NCI-H187 (cell line): ENCODE data around the gene FGF10.

Source experiments
- DNase-seq, 2 experiments: peaks; one replicate each; lab custom pipeline; 2025; lab: John Stamatoyannopoulos, UW

FGF10 gene

DNA sequence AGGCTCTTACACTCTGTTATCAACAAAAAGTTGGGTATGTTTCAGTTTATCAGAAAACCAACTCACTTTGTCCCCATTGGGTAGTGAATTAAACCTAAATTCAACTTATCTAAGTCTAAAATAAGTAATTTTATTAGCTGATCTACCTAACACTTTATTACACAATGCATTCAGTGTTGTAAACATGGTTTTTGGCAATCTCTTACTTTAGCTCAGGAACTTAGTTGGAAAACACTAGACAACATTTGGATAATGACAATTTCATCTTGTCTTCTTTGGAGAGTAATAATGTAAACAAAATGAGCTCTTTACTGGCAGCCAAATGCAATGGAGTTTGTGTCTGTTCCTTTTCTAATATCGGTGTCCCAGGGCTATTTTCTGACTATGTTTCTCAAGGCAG, 33.0 kb downstream of the FGF10 start:
- no peak for DNase-seq

DNA sequence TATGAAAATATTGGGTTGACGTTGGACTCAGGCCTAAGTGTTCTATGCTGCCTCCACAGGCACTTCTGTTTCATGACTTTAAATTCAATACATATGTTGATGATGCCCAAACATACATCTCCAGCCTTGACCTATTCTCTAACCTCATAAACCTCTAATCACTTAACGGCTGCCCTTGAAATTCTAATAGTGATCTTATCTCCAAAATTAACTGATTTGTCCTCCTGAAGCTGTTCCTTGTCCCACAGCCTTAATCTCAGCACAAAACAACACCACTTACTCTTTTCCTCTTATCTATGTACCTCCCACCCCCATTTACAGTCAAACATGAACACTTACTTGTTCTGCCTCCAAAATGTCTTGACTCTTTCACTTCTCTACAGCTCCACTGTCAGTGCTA, 43.3 kb downstream of the FGF10 start:
- no peak for DNase-seq

DNA sequence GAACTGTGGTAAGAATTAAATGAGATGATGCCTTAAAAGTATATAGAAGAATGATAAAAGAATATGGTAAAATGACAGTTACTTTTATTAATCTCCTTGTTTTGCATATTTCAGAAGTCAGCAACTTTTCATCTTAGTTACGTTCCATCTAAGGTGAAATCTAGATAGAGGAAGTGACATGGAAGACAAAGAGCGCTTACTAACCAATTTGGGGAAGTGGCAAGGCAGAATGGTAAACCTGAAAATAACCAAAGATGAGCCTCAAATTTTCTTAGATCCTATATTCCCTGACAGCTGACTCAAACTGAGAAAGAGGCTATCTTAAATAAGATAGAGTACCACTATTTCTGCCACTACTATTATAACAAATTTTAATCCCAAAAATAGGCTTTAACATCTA, 52.5 kb downstream of the FGF10 start:
- no peak for DNase-seq

DNA sequence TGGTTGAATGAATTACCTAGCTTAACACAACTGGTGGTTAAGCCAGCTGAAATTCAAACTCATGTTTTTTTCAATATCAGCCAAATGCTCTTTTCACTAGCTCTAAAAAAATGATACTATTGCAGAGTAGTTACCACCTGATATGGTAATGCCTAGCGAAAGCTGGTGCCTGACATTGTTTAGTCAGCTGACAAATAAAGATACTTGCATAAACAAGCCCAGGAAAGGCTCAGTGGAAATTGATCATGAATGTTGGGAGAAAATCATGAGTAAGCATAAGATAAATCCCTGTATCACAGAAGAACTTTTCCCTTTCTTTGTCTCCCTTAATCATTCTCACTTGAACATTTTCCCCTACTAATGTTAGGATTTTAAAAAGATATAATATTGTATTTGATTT, 54.6 kb downstream of the FGF10 start:
- DNase-seq, result no peak

DNA sequence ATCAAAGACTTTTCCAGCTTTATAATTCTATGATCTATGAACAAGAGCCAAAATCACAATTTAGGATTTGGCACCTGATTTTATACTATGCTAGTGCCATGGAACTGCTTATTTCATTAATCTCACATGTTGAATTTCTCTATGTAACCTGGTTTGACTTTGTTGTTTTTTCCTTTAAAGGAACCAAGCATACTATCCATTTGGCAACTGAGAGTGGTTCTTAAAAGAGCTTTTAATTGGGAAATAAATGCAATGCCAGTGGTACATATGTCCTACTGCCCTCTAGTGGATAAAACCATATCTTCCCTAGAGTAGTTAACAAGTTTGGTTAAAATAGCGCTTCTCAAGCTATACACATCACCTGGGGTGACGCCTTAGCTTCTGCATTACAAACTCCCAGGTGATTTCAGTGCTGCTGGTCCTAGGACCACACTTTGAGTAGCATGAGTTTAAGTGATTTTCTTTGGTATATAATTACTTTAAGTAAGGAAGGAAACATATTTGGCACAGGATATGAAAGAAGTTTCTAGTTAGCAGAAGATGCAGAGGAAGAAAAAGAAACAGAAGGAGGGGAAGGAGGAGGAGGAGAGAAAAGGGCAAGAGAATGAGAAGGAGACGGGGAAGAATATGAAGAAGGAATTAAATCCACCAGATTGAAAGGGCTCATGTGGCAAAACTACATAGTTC, 56.8 kb downstream of the FGF10 start:
- no peak for DNase-seq

DNA sequence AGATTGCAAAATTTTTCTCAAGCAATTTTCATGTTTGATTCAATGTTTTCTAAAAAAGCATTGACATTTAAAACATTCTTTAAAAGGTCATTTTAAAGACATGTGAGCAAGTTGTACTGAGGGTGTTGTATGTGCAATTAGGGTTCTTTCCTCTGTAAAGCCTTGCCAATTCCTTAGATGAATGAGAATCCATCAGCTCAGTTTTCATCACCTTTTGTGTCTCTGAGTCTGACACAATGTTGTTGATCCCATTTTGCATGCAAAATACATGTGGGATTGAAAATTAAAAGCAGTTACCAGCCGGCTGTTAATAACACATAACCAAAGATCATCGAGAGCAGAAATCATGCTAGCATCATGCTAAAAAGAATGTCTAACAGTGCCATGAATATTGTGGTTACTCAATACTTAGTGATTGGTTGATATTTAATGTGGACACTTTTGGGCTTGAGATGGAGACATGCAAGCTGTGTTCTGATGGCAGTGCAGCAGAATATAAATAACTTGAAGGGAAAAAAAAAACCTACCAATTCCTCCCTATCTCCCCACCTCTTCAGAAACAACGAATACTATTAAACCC, 57.7 kb downstream of the FGF10 start:
- no peak for DNase-seq

DNA sequence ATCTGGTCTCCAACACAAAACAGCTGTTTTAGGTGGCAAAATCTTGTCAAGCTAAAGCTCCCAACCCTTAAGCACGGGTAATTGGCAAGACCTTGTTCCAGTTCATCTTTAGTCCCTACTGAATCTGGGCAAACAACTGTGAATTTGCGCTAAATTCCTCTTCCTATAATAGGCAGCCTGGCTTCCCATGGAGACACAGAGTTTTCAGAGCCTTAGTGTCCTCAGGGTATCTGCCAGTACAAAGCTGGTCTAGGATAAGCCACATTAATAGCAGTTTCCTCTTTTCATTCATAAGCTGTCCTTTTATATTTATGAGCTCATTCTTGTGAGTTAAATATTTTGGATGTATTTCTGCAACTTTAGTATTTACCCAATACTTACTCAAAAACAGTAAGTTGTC, 59.5 kb downstream of the FGF10 start:
- DNase-seq, result no peak

DNA sequence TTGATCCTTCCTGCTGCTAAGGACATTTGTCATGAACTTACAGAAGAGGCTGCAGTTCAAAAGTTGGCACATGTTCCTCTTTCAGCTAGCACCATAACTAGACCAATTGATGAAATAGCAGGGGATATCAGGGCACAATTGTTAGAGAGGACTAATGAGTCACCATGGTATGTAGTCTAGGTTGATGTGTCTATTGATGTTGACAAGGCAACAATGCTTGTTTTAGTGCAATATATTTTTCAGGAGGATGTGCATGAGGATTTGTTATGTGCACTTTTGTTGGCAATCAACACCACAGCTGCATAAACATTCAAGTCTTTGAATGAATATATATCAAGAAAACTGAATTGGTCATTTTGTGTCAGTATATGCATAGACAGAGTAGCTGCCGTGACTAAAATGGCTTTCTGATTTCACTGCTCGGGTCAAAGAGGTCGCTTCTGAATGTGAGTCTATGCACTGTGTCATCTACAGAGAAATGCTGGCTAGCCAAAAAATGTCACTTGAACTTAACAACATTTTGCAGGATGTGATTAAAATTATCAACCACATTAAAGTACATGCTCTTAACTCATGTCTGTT, 68.0 kb downstream of the FGF10 start:
- no peak for DNase-seq

DNA sequence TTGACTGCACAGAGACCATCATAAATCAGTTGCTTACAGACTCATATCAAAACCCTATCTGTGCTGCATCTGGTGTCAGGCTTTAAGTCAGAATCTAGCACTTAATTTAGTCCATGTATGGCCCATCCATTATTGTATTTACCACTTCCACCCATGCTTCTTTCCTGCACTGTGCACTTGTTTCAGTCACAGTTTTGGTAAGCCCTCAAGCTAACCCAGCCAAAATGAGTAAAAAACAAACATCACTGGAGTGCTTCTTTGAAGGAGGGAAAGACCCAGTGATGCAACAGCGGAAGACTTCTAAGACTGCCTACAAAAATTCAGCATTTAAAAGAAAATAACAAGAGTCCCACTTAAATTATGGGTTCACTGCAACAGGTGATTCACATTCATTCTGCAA, 69.0 kb downstream of the FGF10 start:
- DNase-seq, result no peak

DNA sequence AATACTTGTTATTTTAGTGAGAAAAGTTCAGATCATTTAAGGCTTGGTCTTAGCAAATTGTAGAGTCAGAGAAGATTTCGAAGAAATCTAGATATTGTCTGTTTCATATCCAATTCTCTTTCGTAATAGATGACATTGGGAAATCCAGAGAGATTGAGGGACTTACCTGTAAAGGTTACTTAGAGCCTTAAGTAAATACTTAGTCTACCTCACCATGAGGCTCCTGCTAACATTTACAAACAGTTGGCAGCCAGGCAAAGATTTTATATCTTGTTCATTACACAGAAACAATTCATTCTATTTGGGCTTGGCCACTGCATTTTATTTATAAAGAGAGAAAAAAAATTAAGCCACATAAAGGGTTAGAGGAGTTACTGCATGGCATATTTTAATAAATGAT, 70.3 kb downstream of the FGF10 start:
- DNase-seq, result no peak

DNA sequence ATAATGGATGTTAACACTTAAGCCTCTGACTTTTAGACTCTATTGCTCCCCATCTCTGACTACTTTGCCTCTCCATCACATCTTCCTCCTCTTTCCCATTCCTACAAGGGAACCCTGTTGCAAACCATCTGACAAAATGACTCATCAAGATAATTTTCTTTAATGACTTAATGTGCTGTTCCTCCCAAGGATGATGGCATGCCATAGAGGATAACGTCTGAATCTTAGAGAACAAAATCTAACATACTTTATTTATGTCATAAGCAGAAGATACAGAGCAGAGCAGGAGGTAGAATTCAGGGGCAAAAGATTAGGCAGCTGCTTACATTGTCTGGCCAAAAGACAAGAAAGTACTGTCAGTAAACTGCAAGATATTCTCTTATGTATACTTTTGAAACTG, 76.8 kb downstream of the FGF10 start:
- no peak for DNase-seq

DNA sequence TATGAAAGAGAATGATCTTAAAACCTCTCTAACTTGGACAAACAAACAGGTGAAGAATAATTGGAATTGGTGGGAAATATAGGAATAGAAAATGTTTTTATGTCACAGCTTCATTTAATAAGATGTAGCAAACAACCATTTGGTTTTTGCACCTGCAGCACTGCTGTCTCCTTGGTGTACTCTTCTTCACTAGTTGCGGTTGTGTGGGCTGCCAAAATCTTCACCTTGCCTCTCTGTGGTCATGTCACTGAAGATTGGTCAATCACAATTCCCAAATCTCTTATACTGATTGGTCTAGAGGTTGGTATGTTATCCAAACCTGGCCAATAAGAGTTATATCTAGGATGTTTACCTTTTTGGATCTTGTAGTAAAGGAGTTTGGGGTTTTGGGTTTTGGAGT, 88.7 kb downstream of the FGF10 start:
- DNase-seq, result no peak

DNA sequence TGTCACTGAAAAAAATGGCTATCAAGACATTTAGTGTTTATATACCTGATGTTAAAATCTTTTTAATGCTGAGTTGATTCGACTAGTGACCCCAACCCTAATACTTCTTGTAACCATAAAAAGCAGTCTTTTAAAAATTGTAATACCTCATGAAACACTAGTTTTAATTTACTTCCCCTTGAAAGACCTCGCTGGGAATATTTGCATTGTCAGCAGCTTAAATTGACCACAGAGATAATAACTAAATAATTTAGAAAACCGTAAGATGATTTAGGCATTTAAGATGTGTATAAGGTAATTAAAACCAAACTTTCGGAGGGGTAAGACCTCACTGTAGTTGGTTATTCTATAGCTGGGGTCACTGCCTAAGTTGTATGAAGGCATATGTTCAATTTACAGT, 89.8 kb downstream of the FGF10 start:
- no peak for DNase-seq

DNA sequence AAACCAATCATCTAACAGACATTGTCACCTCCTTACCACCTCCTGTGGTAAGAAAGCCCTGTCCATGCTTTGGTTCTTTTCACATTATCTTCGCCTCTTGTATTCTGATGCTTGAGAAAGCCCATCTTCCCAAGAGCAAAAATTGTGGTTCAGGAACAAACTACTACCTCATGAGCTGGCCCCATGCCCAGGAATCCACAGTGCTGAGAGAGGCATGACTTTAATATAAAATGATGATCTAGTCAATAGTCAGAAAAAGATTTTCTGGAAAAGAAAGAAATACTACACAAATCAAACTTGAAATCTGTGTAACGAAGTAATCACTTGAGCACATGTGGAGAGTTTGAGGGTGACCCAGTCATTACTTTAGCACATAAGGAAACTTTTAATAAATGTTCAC, 94.7 kb downstream of the FGF10 start:
- DNase-seq, result no peak

DNA sequence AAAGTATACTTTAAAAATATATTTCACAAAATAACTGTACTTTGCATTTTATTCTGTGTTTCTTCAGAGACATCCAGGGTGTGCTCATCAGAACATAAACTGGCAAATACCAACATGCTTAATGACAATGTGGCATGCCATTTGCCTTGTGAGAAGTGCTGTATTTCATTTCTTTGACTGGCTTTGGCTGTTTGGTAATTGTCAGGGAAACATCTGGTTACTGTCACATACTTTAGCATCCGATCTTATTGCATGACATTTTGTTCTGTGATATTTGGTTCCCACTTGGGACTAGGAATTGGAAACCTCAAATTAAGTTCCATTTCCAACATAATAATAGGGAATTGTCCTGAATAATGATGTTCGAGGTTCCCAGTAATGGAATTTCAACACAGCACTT, 96.5 kb downstream of the FGF10 start:
- DNase-seq, result no peak

DNA sequence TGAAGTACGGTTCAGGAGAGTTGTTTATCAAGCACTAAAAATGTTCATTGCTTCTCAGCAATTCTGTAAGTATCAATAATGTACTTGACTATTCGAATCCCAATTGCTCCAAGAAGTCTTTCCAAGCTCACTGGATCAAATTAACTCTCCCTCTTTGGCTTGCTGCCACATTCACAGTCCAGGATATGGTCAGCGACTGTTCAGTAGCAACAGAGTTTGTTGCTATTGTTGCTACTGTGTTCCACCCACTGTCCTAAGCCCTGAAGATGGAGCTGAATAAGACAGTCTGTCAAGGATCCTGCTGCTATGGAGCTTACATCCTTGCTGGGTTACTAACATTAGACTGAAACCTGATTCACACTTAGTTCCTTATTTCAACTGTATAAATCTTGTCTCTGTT, 110.8 kb downstream of the FGF10 start:
- no peak for DNase-seq

DNA sequence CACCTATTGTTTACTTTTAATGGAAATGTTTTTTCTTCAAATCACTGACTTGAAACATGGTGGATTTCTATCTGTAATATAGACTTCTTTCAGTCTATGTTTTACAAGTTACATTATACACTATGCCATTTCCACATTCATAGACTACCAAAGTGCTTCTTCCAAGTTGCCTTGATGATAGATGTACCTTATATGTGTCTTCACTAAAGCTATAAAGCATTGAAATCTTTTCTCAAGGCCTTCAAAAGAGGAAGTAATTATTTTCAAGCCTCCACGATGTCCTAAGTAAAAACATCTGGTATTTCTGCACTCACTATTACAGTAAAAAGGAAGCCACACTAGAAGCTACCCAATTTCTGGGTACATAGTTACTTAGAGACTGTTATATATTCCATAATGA, 113.3 kb downstream of the FGF10 start:
- no peak for DNase-seq

DNA sequence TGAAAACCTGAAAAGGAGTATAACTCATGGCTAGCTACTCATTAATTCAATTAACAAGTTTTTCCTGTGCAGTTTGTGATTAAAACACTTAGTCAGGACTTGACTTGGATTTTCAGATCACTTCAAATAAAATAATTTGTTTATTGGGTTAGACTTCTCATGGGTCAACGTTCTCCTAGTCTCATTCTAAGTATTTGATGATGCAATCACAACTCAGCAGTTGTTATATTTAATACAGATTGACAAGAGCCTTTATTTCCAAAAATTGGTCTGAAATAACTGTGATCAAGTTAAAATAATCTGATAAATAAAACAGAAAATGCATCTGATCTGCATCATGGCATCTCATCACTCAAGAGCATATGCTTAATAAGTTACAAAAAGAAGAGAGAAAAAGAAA, 113.9 kb downstream of the FGF10 start:
- DNase-seq, result no peak

DNA sequence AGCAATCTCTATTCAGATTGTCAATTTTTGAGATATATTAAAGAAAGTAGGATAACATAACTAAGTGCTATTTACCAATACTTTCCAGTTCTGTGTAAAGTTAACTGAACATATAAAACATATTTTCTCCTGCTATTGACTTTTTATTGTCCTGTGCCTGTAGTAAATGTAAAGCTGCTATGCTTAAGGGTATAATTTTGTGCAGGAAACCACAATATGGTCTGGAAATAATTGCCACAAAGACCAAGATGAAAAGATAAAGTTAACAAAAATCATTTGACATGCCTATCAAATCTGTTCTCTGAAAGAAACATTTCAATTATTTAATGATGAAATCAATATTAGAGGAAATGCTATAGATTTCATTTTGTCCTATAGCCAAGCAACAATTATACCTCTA, 121.3 kb downstream of the FGF10 start:
- DNase-seq, result no peak

DNA sequence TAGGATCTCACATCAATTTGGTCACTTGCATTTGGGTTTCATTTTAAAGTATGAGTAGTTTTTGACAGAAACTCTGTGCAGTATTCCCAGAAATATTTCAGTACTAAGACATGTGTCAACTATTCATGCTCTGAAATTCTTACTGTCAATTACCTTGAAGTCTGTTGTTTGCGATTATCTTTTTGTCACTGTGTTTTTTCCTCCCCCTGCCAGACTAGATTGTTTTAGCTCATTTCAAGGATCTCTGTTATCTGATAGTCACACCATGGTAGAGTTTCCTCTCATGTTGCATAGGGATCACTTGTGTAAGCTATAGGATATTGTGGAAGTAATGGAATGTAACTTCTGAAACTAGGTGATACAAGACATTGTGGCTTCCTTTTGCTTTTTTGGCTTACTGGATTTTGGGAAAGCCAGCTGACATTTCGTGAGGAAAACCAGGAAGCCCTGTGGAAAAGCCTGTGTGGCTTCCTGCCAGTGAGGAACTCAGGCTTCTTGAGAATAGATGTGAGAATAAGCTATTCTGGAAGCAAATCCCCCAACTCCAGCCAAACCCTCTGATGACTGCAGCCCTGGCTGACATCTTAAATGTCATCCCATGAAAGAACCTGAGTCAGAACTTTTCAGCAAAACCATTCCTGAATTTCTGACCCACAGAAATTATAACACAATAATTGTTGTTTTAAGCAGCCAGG, 122.2 kb downstream of the FGF10 start:
- no peak for DNase-seq

DNA sequence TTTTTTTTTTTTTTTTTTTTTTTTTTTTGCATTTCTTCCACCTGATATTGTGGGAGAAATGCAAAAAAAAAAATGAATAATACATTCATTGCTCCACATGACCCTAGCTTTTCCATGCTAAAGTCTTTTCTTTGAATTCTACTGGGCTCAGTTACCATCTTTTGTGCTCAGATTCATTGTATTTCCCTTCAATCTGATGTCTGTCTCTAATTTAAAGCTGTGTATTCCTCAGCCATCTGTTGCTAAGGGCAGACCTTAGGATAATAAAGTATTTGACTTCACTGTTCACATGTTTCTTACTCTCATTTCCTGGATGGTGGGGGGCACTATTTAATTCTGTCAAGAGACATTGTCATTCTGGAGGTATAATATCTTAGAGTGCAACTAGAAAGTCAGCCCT, 123.5 kb downstream of the FGF10 start:
- DNase-seq, result no peak

DNA sequence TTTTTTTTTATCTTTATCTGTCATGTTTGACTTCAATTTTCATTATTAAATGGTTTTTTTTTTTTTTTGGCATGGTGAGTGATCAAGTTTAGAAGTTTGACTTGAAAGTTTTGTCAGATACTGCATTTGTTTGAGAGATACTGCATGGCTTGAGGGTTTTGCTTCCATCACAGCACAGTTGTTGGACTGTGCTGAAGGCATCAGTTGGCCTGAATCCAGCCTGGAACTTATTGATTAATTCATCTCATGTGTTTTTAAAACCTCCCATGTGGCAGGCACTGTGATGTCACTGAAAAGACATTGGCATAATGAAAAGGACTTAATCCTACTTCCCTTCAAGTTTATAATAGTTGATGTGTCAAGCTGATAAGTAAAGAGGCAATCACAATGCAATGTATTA, 128.4 kb downstream of the FGF10 start:
- no peak for DNase-seq

DNA sequence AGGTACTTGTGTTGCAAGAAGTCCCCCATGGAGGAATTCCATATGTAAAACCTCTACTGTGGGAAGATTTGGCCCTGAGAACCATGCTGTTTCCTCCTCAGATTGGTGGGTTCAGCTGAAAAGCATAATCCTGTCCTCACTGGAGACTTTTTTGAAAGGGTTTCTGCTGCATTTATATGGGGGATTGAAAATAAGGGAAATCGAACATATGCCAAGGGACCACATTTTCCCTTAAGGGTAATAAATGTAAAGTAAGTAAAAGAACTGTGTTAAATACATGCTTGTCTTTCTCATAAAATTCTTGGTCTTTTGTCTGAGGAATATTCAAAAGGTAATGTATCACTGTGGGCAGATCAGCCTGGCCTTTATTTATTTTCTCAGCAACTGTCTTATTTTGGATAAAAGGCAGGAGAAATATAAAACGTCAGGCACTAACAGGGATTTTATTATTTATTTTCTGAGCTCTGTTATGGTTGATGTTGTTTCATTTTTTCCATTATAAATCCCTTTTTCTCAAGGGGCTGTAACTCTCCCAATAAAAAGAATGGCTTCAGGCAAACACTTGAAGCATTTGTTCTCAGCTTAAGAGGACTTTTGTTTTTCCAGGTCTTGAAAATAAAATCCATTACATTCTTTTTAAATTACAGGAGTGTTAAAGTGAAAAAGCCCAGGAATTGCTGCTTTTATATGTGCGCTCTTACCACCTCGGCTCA, 131.4 kb downstream of the FGF10 start:
- no peak for DNase-seq
